SK-N-SH treated with all-trans-retinoic acid at 6 μM for 48 hours (cell line): ENCODE data around the gene RP9.

ENCODE experiments used
- ARNTL ChIP-seq: fragments of 450-650 bp; formaldehyde crosslinking; IDR thresholded peaks from 2 replicates; pipeline ENCODE4 v1.5.0; 2020; ENCODE audit warnings: low read depth, mild to moderate bottlenecking, moderate library complexity, borderline replicate concordance
- ESRRG ChIP-seq: fragments of 250-450 bp; sonication (Bioruptor Pico); IDR thresholded peaks from 2 replicates; pipeline ENCODE4 v1.6.1; 2021; ENCODE audit warnings: mild to moderate bottlenecking
- GLIS3 ChIP-seq: fragments of 250-450 bp; sonication (Bioruptor Pico); IDR thresholded peaks from 2 replicates; pipeline ENCODE4 v1.5.0; 2020; ENCODE audit warnings: mild to moderate bottlenecking, moderate library complexity
- SNAI2 ChIP-seq: fragments of 250-450 bp; sonication (Bioruptor Pico); IDR thresholded peaks from 2 replicates; pipeline ENCODE4 v1.5.0; 2020; ENCODE audit warnings: mild to moderate bottlenecking, moderate library complexity

DNA sequence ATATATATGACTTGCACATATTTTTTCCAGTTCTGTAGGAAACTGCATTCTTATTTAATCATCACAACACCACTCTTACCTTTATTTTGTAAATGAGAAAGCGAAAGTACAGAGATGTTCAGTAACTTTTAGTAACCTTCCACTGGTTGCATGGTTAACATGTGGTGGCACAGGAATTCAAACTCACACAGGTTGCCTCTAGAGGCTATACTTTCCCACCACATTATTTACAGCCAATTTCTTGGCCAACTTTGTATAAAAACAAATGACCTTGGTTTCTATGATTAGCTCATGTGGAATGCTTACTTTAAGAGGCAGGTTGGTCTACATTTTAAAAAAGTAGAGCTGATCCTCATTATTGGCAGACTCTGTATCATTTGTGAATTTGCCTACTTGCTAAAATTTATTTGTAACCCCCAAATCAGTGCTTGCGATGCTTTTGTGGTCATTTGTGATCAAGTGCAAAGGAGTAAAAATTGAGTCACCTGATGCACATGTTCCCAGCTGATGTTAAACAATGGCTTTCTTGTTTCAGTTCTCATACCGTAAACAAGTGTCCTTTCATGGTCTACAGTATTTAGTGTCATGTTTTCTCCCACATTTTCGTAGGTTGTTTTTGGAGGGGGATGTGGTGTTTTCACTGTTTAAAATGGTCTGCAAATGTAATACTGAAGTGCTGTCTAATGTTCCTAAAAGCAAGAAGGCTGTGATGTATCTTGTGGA is 35.0 kb upstream of the RP9 start:
- no peak for TF ChIP-seq ARNTL
- no peak for TF ChIP-seq GLIS3 (CRISPR knock-in tag)
- no peak for TF ChIP-seq ESRRG
- no peak for TF ChIP-seq SNAI2 (CRISPR knock-in tag)
